Thoracic aorta (tissue), 2 donors: ENCODE measurements around the gene SPECC1. TPM values are rescaled to one million over a fixed set of nuclear protein-coding genes. Genes with fewer than 3 reads are reported as not detected.

ENCODE experiments used
- ATAC-seq: fragments of 150-250 bp; one replicate; pipeline ENCODE4 v1.8.0; 2017; ENCODE audit warnings: low read depth; ENCODE audit not compliant: insufficient number of reproducible peaks, low FRiP score
- DNase-seq: peaks from one replicate; pipeline ENCODE4 v3.0.0-alpha.2; 2020; ENCODE audit warnings: low spot score
- H3K27ac ChIP-seq, 2 donors: fragments of 200-600 bp; sonication (generic); 1 replicate in 1 of 2; 2 replicates in 1 of 2; pipeline ENCODE4 v1.5.1; 2016; ENCODE audit warnings: mild to moderate bottlenecking in 2 of 2, moderate library complexity in 2 of 2
- H3K27me3 ChIP-seq: fragments of 200-600 bp; sonication (generic); replicated peaks from 2 replicates; pipeline ENCODE4 v1.6.0; 2016; ENCODE audit warnings: mild to moderate bottlenecking; ENCODE audit not compliant: insufficient read depth
- H3K36me3 ChIP-seq: fragments of 200-600 bp; sonication (generic); one replicate; pipeline ENCODE4 v1.5.1; 2016
- H3K4me1 ChIP-seq, 2 donors: fragments of 200-600 bp; sonication (generic); 1 replicate in 1 of 2; 2 replicates in 1 of 2; pipeline versions ENCODE4 v1.5.1 to v1.6.0; 2016; ENCODE audit warnings: low read depth in 2 of 2, mild to moderate bottlenecking in 1 of 2; ENCODE audit not compliant: control insufficient read depth in 1 of 2
- H3K4me3 ChIP-seq: fragments of 200-600 bp; sonication (generic); 2 replicates; pipeline ENCODE4 v1.5.1; 2016; ENCODE audit warnings: mild to moderate bottlenecking
- H3K9me3 ChIP-seq: fragments of 200-600 bp; sonication (generic); 2 replicates; pipeline ENCODE4 v1.5.1; 2016
- CTCF ChIP-seq: fragments of 200-600 bp; sonication (generic); IDR thresholded peaks from one replicate; pipeline ENCODE4 v1.5.1; 2019; ENCODE audit warnings: antibody characterized with exemption
- total RNA-seq, 2 donors: library from RNA; depleted of rRNA; stranded (reverse); fragments of >200 nt; gene quantifications; one replicate each; pipeline versions ENCODE4 v1.1.0 to v1.2.3, GENCODE V29; 2016

Gene SPECC1
- total RNA-seq, 2 donors from 2014 or later, result 89.8 to 91.9 TPM

- no peak for TF ChIP-seq CTCF
- peaks cover 5 to 23% of the 10 kb centered on the region in 2 donors for H3K4me1 ChIP-seq
- no peak for ATAC-seq
Observed at GRCh38 chr17:20022701-20023100, 13.5 kb downstream of the SPECC1 start.

GRCh38 chr17:20026960-20027359 is 17.8 kb downstream of the SPECC1 start:
- H3K27ac ChIP-seq, result peak overlapping the region in 1 of 2 donors; percentile 35
- ATAC-seq (no peak), DNase-seq (no peak)
- no peak overlapping the region for H3K4me3 ChIP-seq
- H3K4me1 ChIP-seq, result peaks cover 5 to 23% of the 10 kb centered on the region in 2 donors
- no peaks in the 10 kb centered on the region for H3K9me3 ChIP-seq
- no peak for TF ChIP-seq CTCF
- H3K27me3 ChIP-seq, result no peaks in the 10 kb centered on the region
- no peaks in the 10 kb centered on the region for H3K36me3 ChIP-seq

More at GRCh38 chr17:20022701-20023100, 13.5 kb downstream of the SPECC1 start:
- Histone ChIP-seq H3K36me3 (no peaks in the 10 kb centered on the region), H3K27me3 (no peaks in the 10 kb centered on the region), H3K27ac (no peak overlapping the region), H3K4me3 (no peak overlapping the region), H3K9me3 (no peaks in the 10 kb centered on the region)
- DNase-seq, result no peak

DNA sequence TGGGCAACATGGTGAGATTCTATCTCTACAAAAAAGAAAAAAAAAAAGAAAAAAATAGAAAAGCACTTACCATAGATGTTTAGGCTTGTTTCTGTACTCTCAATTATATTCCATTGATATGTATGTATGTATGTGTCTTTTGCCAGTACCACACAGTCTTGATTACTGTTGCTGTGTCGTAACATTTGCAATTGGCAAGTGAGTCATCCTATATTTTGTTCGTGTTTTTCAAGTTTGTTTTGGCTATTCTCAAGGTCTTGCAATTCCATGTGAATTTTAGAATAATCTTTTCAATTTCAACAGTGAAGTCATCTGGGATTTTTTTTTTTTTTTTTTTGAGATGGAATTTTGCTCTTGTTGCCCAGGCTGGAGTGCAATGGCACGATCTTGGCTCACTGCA is 19.3 kb downstream of the SPECC1 start:
- ATAC-seq, result no peak
- Histone ChIP-seq H3K27ac (no peak overlapping the region), H3K27me3 (no peaks in the 10 kb centered on the region), H3K36me3 (no peaks in the 10 kb centered on the region), H3K9me3 (no peaks in the 10 kb centered on the region), H3K4me1 (peaks cover 5 to 12% of the 10 kb centered on the region in 2 donors), H3K4me3 (no peak overlapping the region)
- TF ChIP-seq CTCF, result no peak
- DNase-seq, result no peak

DNA sequence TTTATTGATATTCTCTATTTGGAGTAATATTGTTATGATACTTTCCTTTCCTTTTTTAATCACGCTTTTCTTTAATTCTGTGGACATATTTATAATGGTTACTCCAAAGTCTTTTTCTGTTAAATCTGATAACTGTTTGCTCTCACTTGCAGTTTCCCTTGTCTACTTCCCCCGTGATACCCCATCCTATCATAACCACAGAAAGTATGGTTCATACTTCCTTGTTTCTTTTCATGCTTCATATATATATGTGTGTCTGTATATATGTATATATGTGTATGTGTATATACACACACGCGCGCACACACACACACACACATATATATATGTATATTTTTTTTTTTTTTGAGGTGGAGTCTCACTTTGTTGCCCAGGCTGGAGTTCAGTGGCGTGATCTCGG is 23.5 kb downstream of the SPECC1 start:
- H3K4me3 ChIP-seq, result no peak overlapping the region
- no peak for DNase-seq
- H3K27me3 ChIP-seq, result no peaks in the 10 kb centered on the region
- H3K36me3 ChIP-seq, result no peaks in the 10 kb centered on the region
- no peaks in the 10 kb centered on the region for H3K4me1 ChIP-seq
- ATAC-seq, result no peak
- no peaks in the 10 kb centered on the region for H3K9me3 ChIP-seq
- no peak for TF ChIP-seq CTCF
- no peak overlapping the region for H3K27ac ChIP-seq

DNA sequence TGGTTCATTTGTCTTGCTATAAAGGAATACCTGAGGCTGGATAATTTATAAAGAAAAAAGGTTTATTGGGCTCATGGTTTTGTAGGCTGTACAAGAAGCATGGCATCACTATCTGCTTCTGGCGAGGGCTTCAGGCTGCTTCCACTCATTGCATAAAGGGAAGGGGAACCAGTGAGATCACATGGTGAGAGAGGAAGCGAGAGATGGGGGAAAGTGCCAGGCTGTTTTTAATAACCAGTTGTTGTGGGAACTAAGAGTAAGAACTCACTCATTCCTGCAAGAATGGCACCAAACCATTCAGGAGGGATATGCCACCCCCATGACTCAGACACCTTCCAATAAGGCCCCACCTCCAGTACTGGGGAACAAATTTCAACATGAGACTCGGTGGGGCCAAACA is 24.3 kb downstream of the SPECC1 start:
- H3K4me1 ChIP-seq, result no peaks in the 10 kb centered on the region
- H3K36me3 ChIP-seq, result no peaks in the 10 kb centered on the region
- H3K9me3 ChIP-seq, result no peaks in the 10 kb centered on the region
- no peaks in the 10 kb centered on the region for H3K27me3 ChIP-seq
- H3K27ac ChIP-seq, result no peak overlapping the region
- TF ChIP-seq CTCF, result no peak
- H3K4me3 ChIP-seq, result no peak overlapping the region
- no peak for ATAC-seq
- DNase-seq, result no peak
